ENCODE measurements around the gene LDB2.

The LDB2 gene

GRCh38 chr4:16801356-16801755 is 97.1 kb downstream of the LDB2 start:
- no peak for DNase-seq

- DNase-seq = no peak
Observed at GRCh38 chr4:16794816-16795445, 103.5 kb downstream of the LDB2 start.

DNA sequence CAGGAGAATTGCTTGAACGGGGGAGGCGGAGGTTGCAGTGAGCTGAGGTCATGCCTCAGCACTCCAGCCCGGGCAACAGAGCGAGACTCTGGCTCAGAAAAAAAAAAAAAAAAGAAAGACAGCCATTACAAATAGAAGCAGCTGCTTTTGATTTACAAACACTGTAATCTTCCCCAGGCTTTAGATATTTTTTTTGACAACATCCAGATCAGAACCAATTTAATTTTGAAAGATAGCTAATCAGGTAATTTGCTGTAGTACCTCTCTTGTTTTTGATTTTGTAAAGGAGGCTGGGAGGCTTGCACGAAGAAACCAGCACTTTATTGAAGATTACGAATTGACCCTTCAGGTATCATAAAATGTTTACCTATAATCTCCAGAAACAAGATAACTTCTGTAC is 107.0 kb downstream of the LDB2 start:
- DNase-seq = no peak

GRCh38 chr4:16790508-16790907 is 107.9 kb downstream of the LDB2 start:
- no peak for DNase-seq

GRCh38 chr4:16788868-16789267 is 109.6 kb downstream of the LDB2 start:
- no peak for DNase-seq

DNA sequence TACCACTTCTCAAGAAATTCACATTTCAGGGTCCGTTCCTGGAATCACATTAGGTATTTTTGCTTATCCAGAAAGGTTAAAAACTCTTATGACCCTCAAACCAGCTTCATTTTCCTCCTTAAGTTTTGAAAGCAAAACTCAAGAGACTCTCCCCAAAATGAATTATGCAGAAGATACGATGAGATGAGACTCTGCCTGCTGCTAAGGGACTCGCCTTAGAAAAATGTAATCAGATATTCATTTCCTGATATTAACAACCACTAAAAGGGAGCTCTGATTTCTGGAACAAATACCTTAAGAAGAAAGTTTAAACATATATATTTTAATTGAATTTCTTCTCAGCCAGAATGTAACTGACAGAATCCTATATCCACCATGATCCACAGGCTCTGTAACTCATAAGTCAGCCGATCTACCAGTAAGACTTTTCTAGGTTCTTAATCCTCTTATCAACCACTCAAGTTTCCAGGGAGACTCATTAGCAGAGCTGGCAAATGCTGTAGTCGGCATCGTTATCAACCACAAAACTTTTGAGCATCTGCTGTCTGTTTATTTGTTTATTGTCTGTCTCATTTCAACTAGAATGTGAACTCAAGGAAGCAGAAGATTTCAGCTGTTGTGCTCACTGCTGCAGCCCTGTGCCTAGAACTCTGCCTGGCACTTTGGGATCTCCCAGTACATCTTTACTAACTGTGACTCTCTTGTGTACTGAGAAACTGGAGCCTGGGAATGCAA is 112.5 kb downstream of the LDB2 start:
- no peak for DNase-seq

DNA sequence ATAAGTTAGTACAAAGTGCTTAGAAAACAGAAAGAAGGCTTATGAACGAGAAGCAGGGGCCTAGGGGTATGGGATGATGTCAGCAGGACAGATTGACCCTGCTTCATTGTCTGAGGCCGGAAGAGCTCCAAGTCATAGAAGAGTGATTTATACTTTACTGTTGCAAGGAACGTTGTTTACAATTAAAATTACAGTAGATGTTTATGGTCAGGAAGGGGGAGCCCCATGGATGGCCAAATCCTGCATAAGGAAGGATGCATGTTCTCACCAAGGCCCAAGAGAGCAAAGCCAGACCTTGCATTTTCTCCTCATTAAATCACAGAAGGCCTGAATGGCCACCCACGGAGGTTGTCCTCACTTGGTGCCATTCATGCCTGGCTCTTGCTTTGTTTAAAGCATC is 115.3 kb downstream of the LDB2 start:
- no peak for DNase-seq

DNA sequence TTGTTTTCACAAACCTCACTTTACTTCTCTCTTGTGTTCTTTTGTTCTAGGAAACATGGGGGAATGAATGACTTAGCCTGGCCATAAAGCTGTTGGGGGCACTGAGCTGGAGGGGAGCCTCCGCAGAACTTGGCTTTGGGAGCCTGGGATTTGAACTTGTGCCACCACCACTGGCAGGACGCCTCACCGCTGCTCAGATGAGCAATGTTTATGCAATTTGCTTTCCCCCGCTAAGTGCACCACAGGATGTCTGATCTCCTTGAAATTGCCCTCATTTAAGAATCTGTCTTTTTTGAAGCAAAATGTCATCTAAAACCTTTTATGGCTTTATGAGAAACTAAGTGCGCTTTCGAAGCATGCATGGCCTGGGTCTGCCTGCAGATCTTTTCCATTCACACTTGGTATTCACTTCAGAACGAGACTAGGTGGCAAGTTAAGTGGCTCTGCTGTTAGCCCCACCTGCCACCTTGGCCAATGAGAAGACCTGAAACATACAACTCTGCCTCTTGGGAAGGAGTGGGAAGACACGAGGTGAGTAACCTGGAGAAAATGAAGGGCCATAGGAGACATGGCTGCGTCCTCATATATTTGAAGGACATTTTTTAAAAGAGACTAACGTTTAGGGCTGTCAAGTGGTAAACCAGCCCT is 119.3 kb downstream of the LDB2 start:
- DNase-seq = no peak

- DNase-seq = no peak
Observed at GRCh38 chr4:16777726-16778125, 120.7 kb downstream of the LDB2 start.

- no peak for DNase-seq
Observed at GRCh38 chr4:16775411-16776154, 122.9 kb downstream of the LDB2 start.

DNA sequence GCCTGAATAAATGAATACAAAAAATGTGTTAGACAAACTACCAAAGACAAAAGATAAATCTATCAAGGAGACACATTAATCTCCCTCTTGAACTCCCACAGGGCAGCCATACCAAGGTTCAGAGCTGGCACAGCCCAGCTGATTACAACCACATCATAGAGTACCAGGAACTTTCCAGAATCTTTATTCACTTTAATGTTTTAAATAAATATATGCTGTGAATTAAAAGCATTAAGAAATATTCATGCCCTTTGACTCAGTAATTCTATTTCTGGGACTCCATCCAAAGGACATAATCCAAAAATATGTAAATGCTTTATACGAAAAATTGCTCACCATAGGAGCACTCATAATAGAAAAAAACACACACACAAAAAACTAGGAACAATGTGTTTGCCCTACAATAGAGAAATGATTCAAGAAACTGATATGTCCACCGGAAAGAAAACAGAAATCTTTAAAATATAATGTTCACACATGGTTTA is 126.0 kb downstream of the LDB2 start:
- no peak for DNase-seq

DNA sequence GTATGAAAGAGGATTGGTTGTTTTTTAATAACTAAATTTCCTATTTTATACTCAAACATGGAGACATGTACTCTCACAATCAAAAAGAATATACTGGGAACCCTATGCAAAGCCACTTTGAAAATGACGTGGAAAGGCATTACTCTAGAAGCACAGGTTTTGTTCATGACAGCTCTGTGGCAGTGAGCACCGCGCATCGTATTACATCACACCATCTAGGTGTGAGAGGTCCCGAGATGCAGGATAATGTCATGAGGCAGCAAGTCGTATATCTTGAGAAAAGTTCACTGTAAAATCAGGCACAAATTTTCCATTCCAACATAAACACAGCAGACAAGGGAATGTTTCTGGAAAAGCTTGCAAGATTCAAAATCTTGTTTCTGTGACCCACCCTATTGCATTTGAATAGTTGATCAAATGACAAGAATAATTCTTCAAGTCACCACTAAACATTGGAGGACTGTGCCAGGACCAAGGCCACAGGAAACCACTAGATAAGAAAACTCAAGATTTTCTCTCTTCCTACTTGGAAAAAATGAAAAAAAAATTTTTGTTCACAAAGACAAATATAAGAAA is 127.6 kb downstream of the LDB2 start:
- no peak for DNase-seq

DNA sequence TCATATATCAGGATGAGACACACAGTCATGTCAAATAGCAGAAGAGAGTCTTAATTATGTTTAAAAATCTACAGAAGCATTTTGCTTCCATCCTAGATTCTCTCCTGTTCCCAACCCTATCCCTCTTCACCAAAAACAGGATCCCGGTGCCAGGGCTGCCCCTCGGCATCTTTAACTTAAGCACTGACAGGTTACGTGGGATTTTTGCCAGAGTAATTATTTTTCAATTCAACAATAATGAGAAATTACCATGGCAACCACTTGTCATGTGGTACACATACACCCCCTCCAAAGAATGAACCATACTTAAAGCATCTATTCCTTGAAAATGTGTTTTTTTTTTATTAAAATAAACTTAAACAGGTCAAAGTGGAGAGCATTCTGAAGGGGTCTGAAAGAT is 130.6 kb downstream of the LDB2 start:
- DNase-seq = no peak

DNA sequence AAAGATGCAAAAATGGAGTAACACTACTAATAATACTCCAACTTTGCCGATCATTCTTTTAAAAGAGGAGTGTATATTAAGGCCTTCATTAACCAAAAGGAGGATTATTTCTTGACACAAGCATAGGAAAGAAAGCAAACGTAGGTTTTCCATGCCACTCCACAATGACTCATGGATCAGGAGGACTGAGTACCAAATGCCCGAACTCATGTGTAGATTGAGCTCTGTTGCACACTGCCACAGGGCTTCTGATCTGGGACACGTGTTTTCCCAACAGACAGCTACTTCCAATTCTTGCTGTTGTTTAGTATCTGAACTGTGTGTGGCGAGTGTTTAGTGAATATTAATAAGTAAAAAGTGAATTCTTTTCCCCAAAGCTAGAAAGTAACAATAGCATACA is 131.2 kb downstream of the LDB2 start:
- no peak for DNase-seq

DNA sequence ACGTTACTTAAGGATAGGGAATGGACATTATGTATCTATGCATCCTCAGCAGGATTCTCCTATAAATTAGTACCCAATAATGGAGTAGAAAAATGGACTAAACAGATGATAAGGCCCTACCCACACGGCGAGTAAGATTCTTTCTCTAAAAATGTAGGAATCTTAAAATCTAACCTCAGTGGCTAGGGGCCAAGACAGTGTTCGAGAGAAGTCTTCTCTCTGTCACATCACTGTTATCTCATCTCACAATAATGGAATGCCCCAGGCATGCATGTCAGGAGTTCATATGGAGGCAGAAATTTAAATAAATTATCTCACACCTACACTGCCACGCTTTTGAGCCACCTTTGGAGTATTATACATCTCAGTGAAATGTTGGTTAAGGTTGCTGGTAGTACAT is 132.9 kb downstream of the LDB2 start:
- DNase-seq = no peak

DNA sequence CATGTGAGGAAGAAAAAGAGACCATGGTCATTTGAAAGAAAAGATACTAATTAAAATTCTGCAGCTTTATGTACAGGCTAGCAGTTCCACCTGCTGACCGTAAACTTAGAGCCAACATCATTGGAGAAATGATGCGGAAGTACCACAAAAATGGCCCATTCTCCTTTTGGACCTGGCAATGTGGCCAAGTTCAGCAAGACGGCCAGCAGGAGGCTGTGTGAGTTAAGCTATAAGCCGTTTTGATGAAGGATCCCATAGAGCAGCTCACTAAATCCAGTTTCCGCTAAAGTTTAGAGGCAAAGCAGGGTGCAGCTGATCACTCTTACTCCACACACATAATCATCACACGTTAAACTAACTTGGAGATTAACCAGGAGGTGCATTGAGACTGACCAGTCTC is 133.8 kb downstream of the LDB2 start:
- no peak for DNase-seq

- DNase-seq = no peak
Observed at GRCh38 chr4:16760617-16761363, 137.7 kb downstream of the LDB2 start.

- DNase-seq = no peak
Observed at GRCh38 chr4:16759931-16760582, 138.4 kb downstream of the LDB2 start.

DNA sequence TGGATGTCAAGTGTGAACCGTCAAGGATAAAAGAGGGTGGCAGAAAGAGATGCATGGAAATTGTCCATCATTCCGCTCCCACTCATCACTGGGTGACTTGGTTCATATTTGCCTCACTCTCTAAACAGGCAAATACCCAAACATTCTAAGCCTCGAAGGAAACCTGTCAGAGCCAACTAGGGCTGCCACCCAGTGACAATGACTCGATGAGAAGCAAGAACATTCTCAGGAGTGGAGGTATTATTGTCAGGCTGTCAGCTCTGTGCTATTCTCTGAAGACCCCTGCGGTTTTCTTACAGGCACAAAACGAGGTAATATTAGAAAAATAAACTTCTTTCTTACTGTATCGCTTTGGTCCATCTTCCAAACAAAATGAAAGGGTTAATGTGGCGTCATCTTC is 139.6 kb downstream of the LDB2 start:
- DNase-seq = no peak

GRCh38 chr4:16758255-16758654 is 140.2 kb downstream of the LDB2 start:
- DNase-seq = no peak

- no peak for DNase-seq
Observed at GRCh38 chr4:16757080-16757521, 141.3 kb downstream of the LDB2 start.

DNA sequence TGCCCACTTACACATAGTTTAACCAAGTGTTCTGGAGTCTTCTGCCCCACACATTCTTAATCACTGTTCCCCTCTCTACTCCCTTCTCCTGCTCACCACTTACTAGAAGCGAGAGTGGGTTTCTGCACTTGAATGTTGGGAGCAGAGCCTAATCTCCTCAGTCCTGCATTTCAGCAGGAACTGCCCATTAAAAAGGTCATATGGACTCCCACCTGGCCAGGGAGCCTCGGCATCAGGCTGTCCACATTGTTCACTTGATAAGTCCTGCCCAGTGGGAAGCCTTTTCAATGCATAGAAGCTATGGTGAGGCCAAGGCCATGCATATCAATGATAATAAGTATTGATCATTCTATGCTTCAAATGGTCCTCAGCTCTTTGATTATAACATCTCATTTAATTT is 144.3 kb downstream of the LDB2 start:
- no peak for DNase-seq

Measured in NCI-H2171 (cell line).